ENCODE measurements around the gene PRXL2C.
"Not testable (repeated sequence)": the region's sequence is repeated elsewhere in the genome, so short reads cannot be mapped to it uniquely, and the experiment has no call there.

The PRXL2C gene

DNA sequence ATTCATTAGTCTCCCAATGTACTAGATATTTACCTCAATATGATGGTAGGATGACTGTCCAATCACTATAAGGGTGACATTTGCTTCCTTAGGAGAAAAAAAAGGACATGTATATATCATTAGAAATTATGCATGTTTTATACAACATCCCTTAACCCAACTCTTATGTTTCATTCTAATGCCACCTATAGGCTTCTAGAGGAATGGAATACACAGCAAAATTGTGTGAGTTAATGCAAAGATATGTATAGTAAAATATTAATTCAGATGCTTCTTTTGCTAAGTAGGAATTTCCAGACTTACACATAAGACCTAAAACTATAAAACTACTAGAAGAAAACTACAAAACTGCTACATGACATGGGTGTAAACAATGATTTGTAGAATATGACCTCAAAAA is 3.5 kb downstream of the PRXL2C start:
- in situ Hi-C loops (cut with HindIII; ENCODE audit: low sequenced_read_pairs), result loop anchor here (10.0 kb wide), 1 partner anchor 47 kb away; no protein-coding TSS in a partner anchor

DNA sequence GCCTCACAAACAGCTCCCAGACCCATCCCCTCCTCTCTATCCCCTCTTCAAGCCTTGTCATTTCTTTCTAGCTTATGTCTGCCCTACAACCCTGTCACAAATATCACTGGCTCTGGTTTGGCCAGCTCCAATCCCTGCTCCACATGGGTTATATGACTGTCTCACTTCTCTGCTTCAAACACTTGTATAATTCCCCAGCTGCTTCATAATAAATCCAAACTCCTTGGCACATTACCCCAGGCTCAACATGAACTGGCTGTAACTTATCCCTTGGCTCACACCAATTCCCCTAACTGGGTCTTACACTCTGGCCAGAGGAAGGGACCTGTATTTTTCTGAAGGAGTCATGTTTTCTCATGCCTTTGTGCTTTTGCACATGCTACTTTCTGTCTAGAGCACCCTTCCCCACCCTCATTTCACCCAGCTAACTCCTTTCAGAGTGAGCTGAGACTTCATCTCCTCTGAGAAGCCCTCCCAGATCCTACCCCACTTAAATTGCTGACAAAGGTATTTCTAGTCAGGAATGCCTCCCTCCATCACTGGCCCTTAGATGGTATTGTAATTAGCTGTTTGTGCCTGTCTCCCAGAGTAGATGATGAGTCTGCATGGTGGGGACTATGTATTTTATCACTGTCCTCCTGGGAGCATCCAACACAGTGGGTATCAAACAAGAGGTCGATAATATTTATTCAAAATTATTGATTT is 5.3 kb downstream of the PRXL2C start:
- in situ Hi-C loops (cut with HindIII; ENCODE audit: low sequenced_read_pairs), result loop anchor here (10.0 kb wide), 1 partner anchor 45 kb away; no protein-coding TSS in a partner anchor

DNA sequence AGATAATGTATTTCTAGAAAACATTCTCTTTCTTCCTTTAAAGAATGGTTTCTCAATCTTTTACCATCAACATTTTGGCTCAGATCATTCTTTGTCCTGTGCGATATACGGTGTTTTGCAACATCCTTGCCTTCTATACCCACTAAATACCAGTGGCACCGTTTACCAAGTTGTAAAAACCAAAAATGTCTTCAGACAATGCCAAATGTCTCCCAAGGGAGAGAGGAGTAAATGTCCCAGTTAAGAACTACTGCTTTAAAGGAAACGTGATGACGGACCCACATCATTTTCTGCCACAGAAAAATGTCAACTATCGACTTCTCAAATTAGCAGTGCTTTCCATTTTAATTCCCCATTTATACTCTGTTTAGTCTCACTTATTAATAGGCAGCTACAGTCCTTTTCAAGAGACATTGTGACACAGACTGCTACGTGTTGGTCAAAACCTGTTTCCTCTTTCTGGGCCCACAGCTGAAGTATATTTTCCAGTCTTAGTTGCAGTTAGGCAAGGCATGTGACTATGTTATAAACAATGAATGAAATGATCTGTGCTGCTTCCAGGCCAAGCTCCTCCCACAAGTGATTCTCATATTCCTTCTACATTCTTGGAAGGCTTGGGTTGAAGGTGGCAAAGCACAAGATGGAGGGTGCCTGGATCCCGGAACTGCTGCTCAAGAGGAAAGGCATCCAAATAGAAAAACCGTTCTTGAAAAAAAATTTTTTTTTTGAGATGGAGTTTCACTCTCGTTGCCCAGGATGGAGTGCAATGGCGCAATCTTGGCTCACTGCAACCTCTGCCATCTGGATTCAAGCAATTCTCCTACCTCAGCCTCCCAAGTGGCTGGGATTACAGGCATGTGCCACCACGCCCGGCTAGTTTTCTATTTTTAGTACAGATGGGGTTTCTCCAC is 8.8 kb downstream of the PRXL2C start:
- in situ Hi-C loops (cut with HindIII; ENCODE audit: low sequenced_read_pairs), result no loop called here

GRCh38 chr9:96644137-96644536 is 11.0 kb downstream of the PRXL2C start:
- in situ Hi-C loops (cut with HindIII; ENCODE audit: low sequenced_read_pairs), result no loop called here

- in situ Hi-C loops (cut with HindIII; ENCODE audit: low sequenced_read_pairs), result no loop called here
Observed at GRCh38 chr9:96641514-96641913, 13.6 kb downstream of the PRXL2C start.

GRCh38 chr9:96638606-96639364 is 16.3 kb downstream of the PRXL2C start:
- in situ Hi-C loops (cut with HindIII; ENCODE audit: low sequenced_read_pairs), result no loop called here

GRCh38 chr9:96636368-96636767 is 18.7 kb downstream of the PRXL2C start:
- in situ Hi-C loops (cut with HindIII; ENCODE audit: low sequenced_read_pairs), result no loop called here

DNA sequence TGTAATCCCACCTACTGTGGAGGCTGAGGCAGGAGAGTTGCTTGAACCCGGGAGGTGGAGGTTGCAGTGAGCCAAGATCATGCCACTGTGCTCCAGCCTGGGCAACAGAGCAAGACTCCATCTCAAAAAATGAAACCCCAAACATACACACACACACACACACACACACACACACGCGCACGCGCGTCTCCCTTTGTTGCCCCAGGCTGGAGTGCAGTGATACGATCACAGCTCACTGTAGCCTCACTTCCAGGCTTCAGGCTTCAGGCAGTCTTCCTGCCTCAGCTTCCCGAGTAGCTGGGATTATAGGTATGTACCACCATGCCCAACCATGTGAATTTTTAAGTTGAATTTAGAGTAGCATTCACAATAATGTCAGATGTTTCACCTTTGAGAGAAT is 21.5 kb downstream of the PRXL2C start:
- in situ Hi-C loops (cut with HindIII; ENCODE audit: low sequenced_read_pairs), result not testable (repeated sequence)

DNA sequence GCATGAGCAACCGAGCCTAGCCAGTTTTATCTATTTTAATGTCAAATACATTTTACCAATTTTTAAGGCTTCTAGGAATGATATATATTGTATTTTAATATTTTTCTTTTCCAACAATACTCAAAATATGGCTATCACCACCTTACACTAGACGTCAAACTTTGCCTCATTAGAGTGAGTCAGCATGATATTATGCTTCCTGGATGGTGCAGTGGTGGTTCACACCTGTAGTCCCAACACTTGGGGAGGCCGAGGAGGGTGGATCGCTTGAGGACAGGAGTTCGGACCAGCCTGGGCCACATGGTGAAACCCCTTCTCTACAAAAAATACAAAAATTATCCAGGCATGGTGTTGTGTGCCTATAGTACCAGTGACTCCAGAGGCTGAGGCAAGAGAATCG is 28.2 kb downstream of the PRXL2C start:
- in situ Hi-C loops (cut with HindIII; ENCODE audit: low sequenced_read_pairs), result no loop called here

DNA sequence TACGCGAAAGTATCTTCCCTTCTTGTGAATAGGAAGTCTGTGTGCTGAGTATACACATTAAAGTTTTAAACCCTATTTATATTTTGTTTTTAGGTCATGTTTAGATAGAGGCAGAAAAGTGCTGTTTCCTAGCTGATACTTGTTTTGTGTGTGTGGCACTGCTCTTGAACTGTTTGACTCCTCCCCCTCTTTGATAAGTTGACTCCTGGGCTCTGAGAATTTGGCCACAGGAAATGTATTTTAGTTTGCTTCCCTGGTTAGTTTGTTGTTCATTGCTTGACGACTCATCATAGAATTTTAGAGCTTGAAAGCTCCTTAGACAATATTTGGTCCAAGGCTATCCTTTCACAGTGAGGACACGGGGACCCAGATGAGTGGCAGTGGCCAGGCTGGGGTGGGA is 33.5 kb downstream of the PRXL2C start:
- in situ Hi-C loops (cut with HindIII; ENCODE audit: low sequenced_read_pairs), result no loop called here

DNA sequence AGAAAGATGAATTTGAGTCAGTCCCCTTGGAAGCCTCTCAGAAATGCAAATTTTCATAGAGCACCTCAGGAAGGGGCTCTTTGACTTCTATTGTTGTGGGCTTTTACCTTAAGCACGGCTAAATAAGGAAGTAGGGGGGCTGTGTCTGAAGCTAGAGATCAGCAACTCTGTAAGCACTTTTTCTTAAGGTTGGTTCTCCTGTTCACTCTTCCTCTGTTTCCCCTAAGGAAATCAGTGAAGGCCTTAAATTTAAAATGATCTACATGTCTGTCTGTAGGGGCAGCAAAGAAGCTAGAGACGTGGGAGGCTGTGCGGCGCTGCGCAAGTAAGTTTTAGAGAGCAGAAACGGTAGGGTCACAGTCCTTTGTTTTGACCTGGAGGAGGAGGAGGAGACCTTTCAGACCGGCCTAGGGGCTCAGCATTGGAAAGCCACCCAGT is 34.3 kb downstream of the PRXL2C start:
- in situ Hi-C loops (cut with HindIII; ENCODE audit: low sequenced_read_pairs), result no loop called here

- in situ Hi-C loops (cut with HindIII; ENCODE audit: low sequenced_read_pairs), result no loop called here
Observed at GRCh38 chr9:96620181-96620514, 35.0 kb downstream of the PRXL2C start.

GRCh38 chr9:96619491-96620180 is 35.5 kb downstream of the PRXL2C start, which contains the start of gene CDC14B:
Gene CDC14B, minus strand, starts transcription at chr9:96619843. Its CDS starts 465 bp downstream, at chr9:96619378.
- in situ Hi-C loops (cut with HindIII; ENCODE audit: low sequenced_read_pairs), result no loop called here

GRCh38 chr9:96619124-96619465 is 36.0 kb downstream of the PRXL2C start:
- in situ Hi-C loops (cut with HindIII; ENCODE audit: low sequenced_read_pairs), result no loop called here

DNA sequence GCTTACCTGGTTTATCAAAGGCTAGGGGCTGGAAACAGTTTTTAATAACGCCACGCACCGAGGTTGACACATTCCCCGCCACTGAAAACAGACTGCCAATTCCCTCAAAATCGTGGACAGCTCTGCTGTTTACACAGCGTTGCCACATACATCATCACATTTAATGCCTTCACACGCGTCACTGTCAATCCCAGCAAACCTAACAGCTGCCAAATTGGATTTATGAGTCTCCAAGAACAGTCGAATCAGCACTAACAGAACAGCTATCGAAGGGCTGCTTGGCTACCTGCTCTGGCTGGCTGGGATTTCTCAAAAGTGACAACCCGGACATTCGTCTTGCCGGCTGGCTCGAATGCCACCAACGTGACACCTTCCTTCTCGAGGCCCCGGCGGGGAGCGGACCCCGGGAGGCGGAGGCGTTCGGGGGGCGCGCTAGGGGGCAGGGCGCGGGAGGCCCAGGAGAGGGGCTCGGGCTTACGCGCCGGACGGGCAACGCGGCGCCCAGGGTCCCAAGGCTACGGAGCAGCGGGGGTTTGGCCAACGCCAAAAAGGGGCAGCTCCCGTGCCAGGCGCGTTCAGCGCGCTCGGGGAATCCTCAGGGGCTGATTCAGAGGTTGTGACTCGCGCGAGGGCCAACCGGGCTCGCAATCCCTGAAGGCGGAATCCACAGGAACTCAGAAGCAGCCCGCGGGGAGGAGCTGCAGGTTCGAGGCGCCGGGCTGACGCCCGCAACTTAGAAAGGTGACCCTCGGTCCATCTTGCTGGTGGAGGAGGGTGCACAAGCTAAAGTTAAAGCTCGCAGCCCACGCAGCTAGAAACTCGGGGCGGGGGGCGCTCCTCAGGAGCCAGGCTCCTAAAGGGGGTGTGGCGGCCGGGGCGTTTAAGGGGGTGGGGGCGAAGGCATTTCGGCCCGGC is 36.7 kb downstream of the PRXL2C start:
- in situ Hi-C loops (cut with HindIII; ENCODE audit: low sequenced_read_pairs), result no loop called here

DNA sequence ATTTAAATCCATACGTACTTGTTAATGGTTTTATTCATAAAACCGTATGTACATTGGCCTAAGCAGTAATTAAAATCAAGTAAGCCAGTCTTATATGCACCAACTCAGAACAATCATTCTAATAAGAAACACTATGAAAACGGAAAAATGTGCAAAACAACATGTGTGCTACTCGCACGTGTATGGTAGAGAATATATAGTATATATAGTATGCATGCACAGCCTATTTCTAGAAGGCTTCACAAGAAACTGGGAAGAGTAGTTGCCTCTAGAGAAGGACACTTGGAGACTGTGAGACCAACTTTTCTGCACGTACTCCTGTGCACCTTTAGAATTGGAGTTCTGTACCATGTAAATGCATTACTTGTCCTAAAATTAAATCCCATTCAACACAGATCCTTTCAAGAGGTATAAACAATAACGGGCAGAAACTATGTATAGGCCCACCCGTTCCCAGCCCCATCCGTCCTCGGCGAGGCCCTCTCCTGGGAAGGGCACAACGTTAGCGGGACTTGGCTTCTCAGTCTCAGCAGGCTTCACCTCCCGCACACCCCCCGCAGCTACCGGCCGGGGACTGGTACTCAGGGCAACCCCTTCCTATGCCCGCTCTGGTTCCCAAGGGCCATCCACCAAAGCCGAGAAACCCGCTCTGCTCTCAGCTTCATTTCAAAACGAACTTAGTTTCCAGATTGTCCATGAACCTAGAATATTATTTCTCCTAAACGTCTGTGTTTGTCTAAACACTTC is 37.5 kb downstream of the PRXL2C start:
- in situ Hi-C loops (cut with HindIII; ENCODE audit: low sequenced_read_pairs), result no loop called here

GRCh38 chr9:96616817-96617438 is 38.2 kb downstream of the PRXL2C start:
- in situ Hi-C loops (cut with HindIII; ENCODE audit: low sequenced_read_pairs), result no loop called here

DNA sequence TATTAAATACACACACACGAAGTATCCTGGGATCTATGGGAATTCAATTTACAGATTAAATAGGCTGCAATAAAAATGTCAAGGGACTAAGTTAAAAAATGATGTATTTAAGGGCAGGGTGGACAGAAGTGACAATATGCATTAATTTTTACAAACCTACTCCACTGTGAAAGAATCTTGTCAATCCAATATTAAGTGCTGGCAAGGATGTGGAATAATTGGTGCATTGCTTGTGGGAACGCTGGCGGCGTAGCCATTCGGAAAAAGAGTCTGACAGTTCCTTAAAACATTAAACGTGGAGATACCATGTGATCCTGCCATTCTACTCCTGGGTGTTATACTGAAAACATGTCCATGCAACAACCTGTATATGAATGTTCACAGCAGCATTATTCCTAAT is 39.7 kb downstream of the PRXL2C start:
- in situ Hi-C loops (cut with HindIII; ENCODE audit: low sequenced_read_pairs), result no loop called here

- in situ Hi-C loops (cut with HindIII; ENCODE audit: low sequenced_read_pairs), result not testable (repeated sequence)
Observed at GRCh38 chr9:96614664-96615063, 40.5 kb downstream of the PRXL2C start.
